ENCODE measurements around the gene MKRN3. TPM values are rescaled to one million over a fixed set of nuclear protein-coding genes. Genes with fewer than 3 reads are reported as not detected.

MKRN3 gene
- total RNA-seq = under 1 TPM in 1 of 2 donors, not detected in 1; 0.43 TPM

DNA sequence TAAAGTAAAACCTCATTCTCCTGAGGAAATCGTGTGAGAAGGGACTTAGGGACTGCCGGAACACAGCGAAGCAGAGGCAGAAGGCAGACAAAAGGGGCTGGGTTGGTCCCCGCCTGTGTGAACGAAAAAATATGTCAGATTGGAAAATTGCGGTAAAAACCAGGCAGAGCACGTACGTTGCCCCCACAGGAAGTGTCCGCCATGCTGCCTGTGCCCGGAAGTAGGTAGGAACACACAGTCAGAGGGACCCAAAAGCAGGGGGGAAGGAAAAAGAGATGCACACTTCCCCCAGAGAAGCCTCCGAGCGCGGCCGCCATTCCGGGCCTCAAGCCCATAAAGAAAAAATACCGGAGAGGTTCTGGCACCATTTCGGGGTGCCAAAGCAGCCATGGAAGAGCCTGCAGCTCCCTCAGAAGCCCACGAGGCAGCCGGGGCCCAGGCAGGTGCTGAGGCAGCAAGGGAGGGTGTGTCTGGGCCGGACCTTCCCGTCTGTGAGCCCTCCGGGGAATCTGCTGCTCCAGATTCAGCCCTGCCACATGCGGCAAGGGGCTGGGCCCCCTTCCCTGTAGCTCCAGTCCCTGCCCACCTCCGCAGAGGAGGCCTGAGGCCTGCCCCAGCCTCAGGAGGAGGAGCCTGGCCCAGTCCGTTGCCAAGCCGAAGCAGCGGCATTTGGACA lies at the start of gene MKRN3:
TSS of gene MKRN3 (plus strand) at position 280 of the 676 bp plus-strand sequence. CDS start at position 389, 109 bp downstream.
- Histone ChIP-seq H3K4me3 (peak within 1 kb of the TSS in 1 of 2 donors; percentile 22), H3K4me1 (no peaks in the 10 kb centered on the region), H3K9me3 (no peaks in the 10 kb centered on the region), H3K36me3 (no peaks in the 10 kb centered on the region), H3K27me3 (no peaks in the 10 kb centered on the region), H3K27ac (no peak within 1 kb of the TSS)
- no peak for DNase-seq (ENCODE audit: low spot score)
- TF ChIP-seq, protein P1, sequence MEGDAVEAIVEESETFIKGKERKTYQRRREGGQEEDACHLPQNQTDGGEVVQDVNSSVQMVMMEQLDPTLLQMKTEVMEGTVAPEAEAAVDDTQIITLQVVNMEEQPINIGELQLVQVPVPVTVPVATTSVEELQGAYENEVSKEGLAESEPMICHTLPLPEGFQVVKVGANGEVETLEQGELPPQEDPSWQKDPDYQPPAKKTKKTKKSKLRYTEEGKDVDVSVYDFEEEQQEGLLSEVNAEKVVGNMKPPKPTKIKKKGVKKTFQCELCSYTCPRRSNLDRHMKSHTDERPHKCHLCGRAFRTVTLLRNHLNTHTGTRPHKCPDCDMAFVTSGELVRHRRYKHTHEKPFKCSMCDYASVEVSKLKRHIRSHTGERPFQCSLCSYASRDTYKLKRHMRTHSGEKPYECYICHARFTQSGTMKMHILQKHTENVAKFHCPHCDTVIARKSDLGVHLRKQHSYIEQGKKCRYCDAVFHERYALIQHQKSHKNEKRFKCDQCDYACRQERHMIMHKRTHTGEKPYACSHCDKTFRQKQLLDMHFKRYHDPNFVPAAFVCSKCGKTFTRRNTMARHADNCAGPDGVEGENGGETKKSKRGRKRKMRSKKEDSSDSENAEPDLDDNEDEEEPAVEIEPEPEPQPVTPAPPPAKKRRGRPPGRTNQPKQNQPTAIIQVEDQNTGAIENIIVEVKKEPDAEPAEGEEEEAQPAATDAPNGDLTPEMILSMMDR (IDR thresholded peaks at IDR 0.05) = no peak

DNA sequence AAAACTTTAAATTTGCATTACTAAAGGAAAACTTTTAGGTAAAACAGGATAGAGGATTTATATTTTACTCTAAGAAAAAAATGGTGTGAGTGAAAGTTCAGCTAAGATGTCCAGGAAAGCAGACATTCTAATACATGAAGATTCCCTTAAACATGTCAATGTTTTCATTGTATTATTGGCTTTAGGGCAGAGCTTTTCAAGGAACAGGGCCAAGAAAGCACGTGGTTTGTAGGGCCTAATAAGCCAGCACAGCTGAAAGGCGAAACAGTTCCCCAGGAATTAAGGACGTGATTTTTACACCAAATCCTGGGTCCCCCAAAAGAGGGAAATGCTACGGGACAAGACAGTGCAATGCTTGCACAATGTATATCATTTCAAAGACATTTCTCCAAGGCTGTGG lies 48.6 kb upstream of the MKRN3 start:
- Histone ChIP-seq H3K36me3 (no peaks in the 10 kb centered on the region), H3K9me3 (no peaks in the 10 kb centered on the region), H3K4me3 (no peak overlapping the region), H3K27me3 (no peaks in the 10 kb centered on the region), H3K27ac (no peak overlapping the region), H3K4me1 (no peaks in the 10 kb centered on the region)
- TF ChIP-seq, protein P1 (IDR thresholded peaks at IDR 0.05) = no peak
- DNase-seq (ENCODE audit: low spot score) = no peak

DNA sequence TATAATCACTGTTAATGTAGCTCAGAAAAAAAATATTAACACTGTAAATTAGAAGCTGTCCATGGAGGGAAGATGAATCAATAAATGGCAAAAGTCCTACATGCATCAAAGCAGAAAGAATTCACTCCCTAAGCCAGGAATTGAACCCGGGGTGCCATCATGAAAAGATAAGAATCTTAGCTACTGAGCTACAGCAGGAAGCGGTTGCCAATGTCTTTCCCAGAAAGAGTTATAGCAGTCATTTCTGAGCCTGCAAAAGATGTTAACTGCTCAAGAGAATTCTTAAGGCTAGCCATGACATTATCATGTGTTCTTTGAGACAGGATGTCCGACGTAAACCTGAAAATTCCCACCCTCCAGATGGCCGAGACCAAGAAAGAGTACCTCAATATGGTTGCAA lies 47.4 kb upstream of the MKRN3 start:
- no peaks in the 10 kb centered on the region for H3K27me3 ChIP-seq
- no peaks in the 10 kb centered on the region for H3K36me3 ChIP-seq
- TF ChIP-seq, protein P1 (IDR thresholded peaks at IDR 0.05) = no peak
- no peaks in the 10 kb centered on the region for H3K9me3 ChIP-seq
- H3K27ac ChIP-seq = no peak overlapping the region
- DNase-seq (ENCODE audit: low spot score) = no peak
- H3K4me3 ChIP-seq = no peak overlapping the region
- no peaks in the 10 kb centered on the region for H3K4me1 ChIP-seq

DNA sequence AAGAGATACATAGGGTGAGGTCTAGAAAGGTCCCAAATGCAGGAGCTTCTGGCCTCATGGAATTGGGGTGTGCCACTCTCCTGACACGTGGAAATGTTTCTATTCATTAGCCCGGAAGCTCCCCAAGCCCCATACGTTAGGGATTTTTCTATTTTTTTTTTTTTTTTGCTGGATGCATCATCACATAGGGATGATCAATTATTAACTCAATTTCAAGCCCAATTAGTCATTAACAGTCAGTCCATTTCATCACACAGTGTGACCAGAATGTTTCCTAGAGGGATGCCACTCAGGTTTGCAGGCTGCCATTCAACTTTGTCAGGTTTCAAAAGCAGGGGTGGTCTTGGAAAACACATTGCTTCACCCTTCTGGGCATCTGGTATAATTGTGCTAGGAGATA lies 40.7 kb upstream of the MKRN3 start:
- H3K4me3 ChIP-seq = no peak overlapping the region
- no peaks in the 10 kb centered on the region for H3K9me3 ChIP-seq
- TF ChIP-seq, protein P1 (IDR thresholded peaks at IDR 0.05) = no peak

DNA sequence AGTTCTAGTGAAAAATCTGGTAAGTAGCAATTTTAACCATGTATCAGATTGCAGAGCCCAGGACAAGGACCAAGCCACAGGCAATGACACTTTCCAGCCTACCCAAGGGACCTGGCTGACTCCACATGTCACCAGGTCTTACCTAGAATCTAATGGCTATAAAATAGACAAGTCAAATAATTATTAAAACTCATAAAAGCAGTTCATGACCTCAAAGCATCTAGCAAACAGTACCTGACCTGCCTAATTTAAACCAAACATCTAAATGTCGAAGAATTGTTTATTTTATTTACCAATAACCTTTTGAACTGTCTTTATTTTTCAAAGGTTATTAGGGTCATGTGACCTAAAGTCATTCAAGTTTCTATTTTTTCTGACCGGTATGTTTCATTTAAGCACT lies 35.6 kb upstream of the MKRN3 start:
- Histone ChIP-seq H3K9me3 (no peaks in the 10 kb centered on the region), H3K27me3 (no peaks in the 10 kb centered on the region), H3K36me3 (no peaks in the 10 kb centered on the region), H3K4me3 (no peak overlapping the region), H3K4me1 (no peaks in the 10 kb centered on the region), H3K27ac (no peak overlapping the region)
- no peak for DNase-seq (ENCODE audit: low spot score)
- TF ChIP-seq, protein P1 (IDR thresholded peaks at IDR 0.05) = no peak

More for the DNA sequence above, 40.7 kb upstream of the MKRN3 start:
- Histone ChIP-seq H3K27me3 (no peaks in the 10 kb centered on the region), H3K36me3 (no peaks in the 10 kb centered on the region), H3K27ac (no peak overlapping the region), H3K4me1 (no peaks in the 10 kb centered on the region)
- DNase-seq (ENCODE audit: low spot score) = no peak

DNA sequence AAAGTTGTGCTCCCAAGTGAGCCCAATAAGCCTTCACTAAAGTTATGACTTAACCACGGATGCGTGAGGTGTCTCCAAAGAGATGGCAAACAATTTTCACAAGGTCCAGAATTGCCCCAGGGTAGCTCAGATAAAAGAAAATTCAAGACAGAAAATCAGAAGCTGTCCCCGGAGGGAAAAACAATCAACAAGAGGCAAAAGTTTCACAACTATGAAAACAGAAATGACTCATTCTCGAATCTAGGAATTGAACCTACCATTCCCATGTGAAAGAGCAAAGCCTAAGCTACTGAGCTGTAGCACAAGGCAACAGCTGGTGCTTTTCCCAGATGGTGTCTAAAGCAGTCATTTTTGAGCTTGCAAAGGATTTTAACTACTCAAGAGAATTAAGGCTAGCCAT lies 33.5 kb upstream of the MKRN3 start:
- Histone ChIP-seq H3K36me3 (no peaks in the 10 kb centered on the region), H3K4me3 (no peak overlapping the region), H3K27ac (no peak overlapping the region), H3K27me3 (no peaks in the 10 kb centered on the region), H3K9me3 (no peaks in the 10 kb centered on the region), H3K4me1 (no peaks in the 10 kb centered on the region)
- TF ChIP-seq, protein P1 (IDR thresholded peaks at IDR 0.05) = no peak
- no peak for DNase-seq (ENCODE audit: low spot score)

Measured in right atrium auricular region (tissue), 2 donors.